Activated CD8-positive, alpha-beta memory T cell treated with anti-CD3 and anti-CD28 coated beads, Interleukin-2, amount 10 ng/mL, durations not matched to agents 7 days and 5 days (primary cell): ENCODE data around the gene EIF2AK2. TPM values are rescaled to one million over a fixed set of nuclear protein-coding genes. Genes with fewer than 3 reads are reported as not detected.

ENCODE experiments used
- ATAC-seq: fragments of 150-1000 bp; cut with Tn5 transposase; one replicate; pipeline ENCODE4 v1.10.0; 2021; ENCODE audit warnings: moderate library complexity
- CTCF ChIA-PET: fragments of 350-600 bp; sonication (Branson Sonifier 250); formaldehyde crosslinking; loops from one replicate; lab custom pipeline; 2021; ENCODE audit warnings: antibody characterized with exemption; lab: Charles Lee
- DNase-seq: peaks from one replicate; pipeline ENCODE4 v3.0.0-alpha.2; 2020
- H3K27ac Mint-ChIP-seq: one replicate; pipeline ENCODE4 v1.8.0; 2021; ENCODE audit warnings: mild to moderate bottlenecking, mixed read lengths
- H3K27me3 Mint-ChIP-seq: one replicate; pipeline ENCODE4 v1.8.0; 2021; ENCODE audit warnings: mixed read lengths
- H3K36me3 Mint-ChIP-seq: one replicate; pipeline ENCODE4 v1.8.0; 2021; ENCODE audit warnings: mild to moderate bottlenecking, mixed read lengths
- H3K4me1 Mint-ChIP-seq: one replicate; pipeline ENCODE4 v1.8.0; 2021; ENCODE audit warnings: mixed read lengths
- H3K4me3 Mint-ChIP-seq: one replicate; pipeline ENCODE4 v1.8.0; 2021; ENCODE audit warnings: mild to moderate bottlenecking, moderate library complexity, mixed read lengths
- H3K9me3 Mint-ChIP-seq: one replicate; pipeline ENCODE4 v1.8.0; 2022; ENCODE audit warnings: low read depth, mixed read lengths
- total RNA-seq, 2 experiments: library from RNA; stranded (reverse); gene quantifications; one replicate each; pipeline ENCODE4 v1.2.3, GENCODE V29; 2021

EIF2AK2 gene
- total RNA-seq, 2 experiments from 2014 or later, result 115 to 175 TPM

- Mint-ChIP-seq H3K27ac (no peak overlapping the region), H3K4me3 (no peak overlapping the region), H3K36me3 (no peaks in the 10 kb centered on the region), H3K27me3 (peaks cover 17% of the 10 kb centered on the region), H3K9me3 (no peaks in the 10 kb centered on the region), H3K4me1 (peaks cover 11% of the 10 kb centered on the region)
- DNase-seq (no peak), ATAC-seq (no peak)
- CTCF ChIA-PET, result interaction anchor here (0.6 to 1.8 kb wide), 3 partner anchors 8 to 12 kb away, joined by 3 to 6 read pairs (median 5); no protein-coding TSS in a partner anchor
Observed at GRCh38 chr2:37190290-37190689, 33.5 kb upstream of the EIF2AK2 start.

- ATAC-seq (peak; percentile 42), DNase-seq (no peak)
- H3K36me3 Mint-ChIP-seq, result no peaks in the 10 kb centered on the region
- H3K4me3 Mint-ChIP-seq, result no peak overlapping the region
- H3K27ac Mint-ChIP-seq, result no peak overlapping the region
- CTCF ChIA-PET, result interaction anchor here (0.6 to 1.8 kb wide), 4 partner anchors 7 to 21 kb away, joined by 3 to 6 read pairs (median 4); no protein-coding TSS in a partner anchor
- H3K27me3 Mint-ChIP-seq, result peaks cover 20% of the 10 kb centered on the region
- no peaks in the 10 kb centered on the region for H3K9me3 Mint-ChIP-seq
- H3K4me1 Mint-ChIP-seq, result peaks cover 10% of the 10 kb centered on the region
Observed at GRCh38 chr2:37189452-37190153, 32.8 kb upstream of the EIF2AK2 start.

- no peaks in the 10 kb centered on the region for H3K36me3 Mint-ChIP-seq
- no peak for DNase-seq
- peaks cover 10% of the 10 kb centered on the region for H3K4me1 Mint-ChIP-seq
- no peak within 1 kb of the TSS for H3K4me3 Mint-ChIP-seq
- CTCF ChIA-PET, result interaction anchor here (1.2 to 1.8 kb wide), 2 partner anchors 10 to 20 kb away, joined by 4 to 6 read pairs; no protein-coding TSS in a partner anchor
- no peaks in the 10 kb centered on the region for H3K9me3 Mint-ChIP-seq
- H3K27me3 Mint-ChIP-seq, result peaks cover 22% of the 10 kb centered on the region
- no peak for ATAC-seq
- no peak within 1 kb of the TSS for H3K27ac Mint-ChIP-seq
Observed at GRCh38 chr2:37188570-37188969, 31.8 kb upstream of the EIF2AK2 start, which contains the start of gene SULT6B1. SULT6B1 (minus strand) TSS chr2:37188670; CDS start chr2:37188640, 30 bp downstream.

GRCh38 chr2:37181726-37182684, 25.2 kb upstream of the EIF2AK2 start:
- ATAC-seq, result no peak
- CTCF ChIA-PET, result interaction anchor here (0.5 to 0.8 kb wide), 3 partner anchors 8 to 214 kb away, joined by 3 to 5 read pairs (median 5); no protein-coding TSS in a partner anchor
- no peaks in the 10 kb centered on the region for H3K36me3 Mint-ChIP-seq
- peaks cover 8% of the 10 kb centered on the region for H3K4me1 Mint-ChIP-seq
- no peak for DNase-seq
- no peaks in the 10 kb centered on the region for H3K9me3 Mint-ChIP-seq
- H3K27ac Mint-ChIP-seq, result no peak overlapping the region
- H3K27me3 Mint-ChIP-seq, result peaks cover 49% of the 10 kb centered on the region
- H3K4me3 Mint-ChIP-seq, result no peak overlapping the region

DNA sequence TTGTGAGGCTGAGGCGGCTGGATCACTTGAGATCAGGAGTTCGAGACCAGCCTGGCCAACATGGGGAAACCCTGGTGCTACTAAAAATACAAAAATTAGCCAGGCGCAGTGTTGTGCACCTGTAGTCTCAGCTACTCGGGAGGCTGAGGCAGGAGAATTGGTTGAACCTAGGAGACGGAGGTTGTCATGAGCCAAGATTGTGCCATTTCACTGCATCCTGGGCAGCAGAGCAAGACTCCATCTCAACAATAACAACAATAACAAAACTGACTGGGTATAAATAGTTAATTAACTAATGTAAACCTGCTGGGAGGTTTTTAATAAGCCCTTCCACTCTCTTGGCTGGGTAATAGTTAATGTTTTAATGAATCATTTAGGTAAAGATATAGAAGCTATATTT, 23.9 kb upstream of the EIF2AK2 start:
- no peaks in the 10 kb centered on the region for H3K9me3 Mint-ChIP-seq
- no peak overlapping the region for H3K27ac Mint-ChIP-seq
- H3K27me3 Mint-ChIP-seq, result peaks cover 42% of the 10 kb centered on the region
- H3K4me3 Mint-ChIP-seq, result no peak overlapping the region
- DNase-seq (no peak), ATAC-seq (no peak)
- H3K36me3 Mint-ChIP-seq, result no peaks in the 10 kb centered on the region
- CTCF ChIA-PET, result no interaction called here
- peaks cover 8% of the 10 kb centered on the region for H3K4me1 Mint-ChIP-seq

DNA sequence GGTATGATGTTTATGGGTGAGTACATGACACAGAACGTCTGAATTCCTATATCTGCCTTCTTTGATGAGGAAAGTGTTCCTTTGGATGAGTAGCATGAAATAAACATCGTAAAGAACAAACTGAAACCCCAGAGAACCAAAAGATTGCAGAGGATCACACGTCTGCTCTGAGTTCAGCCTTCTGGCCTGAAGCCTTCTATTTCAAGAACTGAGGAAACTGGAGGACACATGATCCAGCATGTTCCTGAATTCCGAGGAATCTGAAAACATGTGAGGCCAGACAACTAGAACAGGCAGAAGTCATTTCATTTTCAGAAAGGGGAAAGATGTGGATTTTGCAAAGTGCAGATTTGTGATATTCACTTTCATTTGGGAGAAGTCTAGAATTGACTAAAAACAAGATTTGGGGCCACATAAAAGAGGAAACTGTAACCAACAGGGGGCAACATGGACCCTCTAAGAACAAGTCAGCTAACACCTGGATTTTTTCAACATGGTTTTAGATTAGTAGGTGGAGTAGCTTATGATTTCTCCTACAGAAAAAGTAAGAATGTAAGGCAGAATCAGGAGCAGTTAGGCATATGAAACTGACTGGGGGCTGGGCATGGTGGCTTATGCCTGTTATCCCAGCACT, 23.3 kb upstream of the EIF2AK2 start:
- Mint-ChIP-seq H3K27me3 (peaks cover 42% of the 10 kb centered on the region), H3K9me3 (no peaks in the 10 kb centered on the region), H3K36me3 (no peaks in the 10 kb centered on the region), H3K27ac (no peak overlapping the region), H3K4me3 (no peak overlapping the region), H3K4me1 (peaks cover 8% of the 10 kb centered on the region)
- DNase-seq, result no peak
- CTCF ChIA-PET, result interaction anchor here (1.2 kb wide), 1 partner anchor 652 kb away, joined by 3 read pairs; no protein-coding TSS in a partner anchor
- ATAC-seq, result no peak

- Mint-ChIP-seq H3K9me3 (no peaks in the 10 kb centered on the region), H3K4me1 (no peaks in the 10 kb centered on the region), H3K4me3 (no peak overlapping the region), H3K27ac (no peak overlapping the region), H3K27me3 (peaks cover 5% of the 10 kb centered on the region), H3K36me3 (no peaks in the 10 kb centered on the region)
- DNase-seq (no peak), ATAC-seq (no peak)
- CTCF ChIA-PET, result interaction anchor here (0.7 kb wide), 1 partner anchor 718 kb away, joined by 4 read pairs; no protein-coding TSS in a partner anchor
Observed at GRCh38 chr2:37173741-37174140, 17.0 kb upstream of the EIF2AK2 start.

GRCh38 chr2:37171624-37171950, 14.8 kb upstream of the EIF2AK2 start:
- Mint-ChIP-seq H3K4me1 (no peaks in the 10 kb centered on the region), H3K36me3 (no peaks in the 10 kb centered on the region), H3K27me3 (peaks cover 1% of the 10 kb centered on the region), H3K4me3 (no peak overlapping the region), H3K27ac (no peak overlapping the region), H3K9me3 (no peaks in the 10 kb centered on the region)
- no peak for DNase-seq
- CTCF ChIA-PET, result no interaction called here
- no peak for ATAC-seq

DNA sequence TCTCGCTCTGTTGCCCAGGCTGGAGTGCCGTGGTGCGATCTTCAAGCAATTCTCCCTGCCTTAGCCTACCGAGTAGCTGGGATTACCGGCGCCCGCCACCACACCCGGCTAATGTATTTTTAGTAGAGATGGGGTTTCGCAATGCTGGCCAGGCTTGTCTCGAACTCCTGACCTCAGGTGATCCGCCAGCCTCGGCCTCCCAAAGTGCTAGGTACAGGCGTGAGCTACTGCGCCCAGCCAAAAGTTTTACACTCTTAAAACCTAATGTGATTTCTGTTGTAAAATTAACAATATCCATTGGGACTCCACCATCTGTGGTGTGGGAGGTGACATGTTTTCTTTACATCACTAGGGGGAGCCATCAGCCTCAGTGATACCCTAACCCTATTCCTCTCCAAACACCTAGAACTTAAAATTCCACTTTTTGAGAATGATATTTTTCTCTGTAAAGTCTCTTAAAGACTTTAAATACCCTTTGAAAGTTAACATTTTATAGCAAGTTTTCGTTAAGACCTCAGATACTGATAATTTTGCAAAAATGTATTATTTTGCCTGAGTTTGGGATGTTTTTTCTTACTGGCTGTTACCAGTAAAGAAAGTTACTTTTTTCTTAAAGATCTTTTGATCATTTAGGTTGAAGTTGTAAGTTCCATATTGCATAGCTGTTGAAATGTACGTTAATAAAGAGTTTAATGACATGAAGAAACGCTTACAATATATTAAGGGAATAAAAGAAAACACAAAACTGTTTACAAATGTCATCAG, 11.6 kb upstream of the EIF2AK2 start:
- CTCF ChIA-PET, result interaction anchor here (0.6 to 3.1 kb wide), 12 partner anchors 8 to 754 kb away, joined by 3 to 14 read pairs (median 3); partner anchors contain the start of gene SULT6B1

DNA sequence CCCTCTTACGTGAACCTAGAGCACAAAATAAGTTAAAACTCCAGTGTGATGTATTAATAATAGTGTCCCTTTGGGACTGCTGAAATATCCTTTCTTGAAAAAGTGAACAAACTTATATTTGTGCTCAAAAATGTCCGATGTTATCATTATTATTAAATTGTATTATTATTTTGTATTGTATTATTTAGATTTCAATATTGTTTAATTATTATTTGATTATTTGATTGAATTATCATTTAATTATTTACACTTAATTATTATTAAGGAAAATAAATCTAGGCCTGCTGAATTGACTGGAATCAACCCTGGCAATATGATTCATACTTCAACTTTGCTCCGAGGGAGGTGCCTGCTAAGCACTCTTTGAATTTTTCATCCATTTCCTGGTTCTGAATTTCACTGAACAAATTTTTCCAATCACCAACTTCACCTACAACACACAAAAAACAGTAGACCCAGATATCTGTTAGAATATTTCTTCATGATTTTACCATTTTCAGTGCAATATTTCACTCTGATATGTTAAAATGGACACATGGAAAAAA, 10.9 kb upstream of the EIF2AK2 start:
- H3K4me3 Mint-ChIP-seq, result no peak overlapping the region
- H3K9me3 Mint-ChIP-seq, result peaks cover 10% of the 10 kb centered on the region
- ATAC-seq, result no peak
- no peak for DNase-seq
- H3K36me3 Mint-ChIP-seq, result peaks cover 14% of the 10 kb centered on the region
- CTCF ChIA-PET, result interaction anchor here (0.6 to 3.1 kb wide), 10 partner anchors 9 to 355 kb away, joined by 3 to 14 read pairs (median 4); no protein-coding TSS in a partner anchor
- H3K27ac Mint-ChIP-seq, result no peak overlapping the region
- no peaks in the 10 kb centered on the region for H3K4me1 Mint-ChIP-seq
- no peaks in the 10 kb centered on the region for H3K27me3 Mint-ChIP-seq

More for the DNA sequence above, 11.6 kb upstream of the EIF2AK2 start:
- ATAC-seq, result peak; percentile 89
- peaks cover 12% of the 10 kb centered on the region for H3K36me3 Mint-ChIP-seq
- H3K9me3 Mint-ChIP-seq, result peaks cover 10% of the 10 kb centered on the region
- no peak overlapping the region for H3K27ac Mint-ChIP-seq
- H3K4me1 Mint-ChIP-seq, result no peaks in the 10 kb centered on the region
- H3K27me3 Mint-ChIP-seq, result no peaks in the 10 kb centered on the region
- H3K4me3 Mint-ChIP-seq, result no peak overlapping the region
- DNase-seq, result peak; percentile 45

GRCh38 chr2:37164757-37165156, 8.0 kb upstream of the EIF2AK2 start:
- Mint-ChIP-seq H3K4me1 (peaks cover 3% of the 10 kb centered on the region), H3K4me3 (no peak overlapping the region), H3K27ac (no peak overlapping the region), H3K27me3 (no peaks in the 10 kb centered on the region), H3K9me3 (peaks cover 10% of the 10 kb centered on the region), H3K36me3 (peaks cover 16% of the 10 kb centered on the region)
- no peak for ATAC-seq
- CTCF ChIA-PET, result interaction anchor here (0.6 to 1.8 kb wide), 2 partner anchors 713 to 904 kb away, joined by 3 to 6 read pairs; no protein-coding TSS in a partner anchor
- DNase-seq, result no peak
